HG03159 (cell line): Measurements from ENCODE around the gene CTR9.

Experiments used
- ATAC-seq: cut with Tn5 transposase; IDR thresholded peaks from one replicate; pipeline ENCODE4 v1.9.1; 2021; ENCODE audit warnings: mild to moderate bottlenecking, moderate library complexity; ENCODE audit not compliant: unreplicated experiment

CTR9 gene

GRCh38 chr11:10779086-10779485, 28.0 kb downstream of the CTR9 start:
- ATAC-seq: no peak

GRCh38 chr11:10780040-10780439, 29.0 kb downstream of the CTR9 start:
- no peak for ATAC-seq

- ATAC-seq: no peak
Observed at GRCh38 chr11:10784232-10785145, 33.4 kb downstream of the CTR9 start.

- no peak for ATAC-seq
Observed at GRCh38 chr11:10785146-10785474, 34.1 kb downstream of the CTR9 start.

GRCh38 chr11:10786451-10786850, 35.4 kb downstream of the CTR9 start:
- no peak for ATAC-seq

- ATAC-seq: peak; percentile 86
Observed at GRCh38 chr11:10792385-10793068, 41.5 kb downstream of the CTR9 start.

GRCh38 chr11:10793470-10794255, 42.6 kb downstream of the CTR9 start:
- ATAC-seq: no peak

GRCh38 chr11:10796191-10796590, 45.1 kb downstream of the CTR9 start:
- ATAC-seq: no peak

- no peak for ATAC-seq
Observed at GRCh38 chr11:10797001-10797400, 46.0 kb downstream of the CTR9 start.

GRCh38 chr11:10797531-10797930, 46.5 kb downstream of the CTR9 start:
- ATAC-seq: no peak

GRCh38 chr11:10798330-10798928, 47.4 kb downstream of the CTR9 start:
- no peak for ATAC-seq

GRCh38 chr11:10800292-10800691, 49.2 kb downstream of the CTR9 start:
- ATAC-seq: no peak

- no peak for ATAC-seq
Observed at GRCh38 chr11:10803676-10804075, 52.6 kb downstream of the CTR9 start.

- ATAC-seq: no peak
Observed at GRCh38 chr11:10805741-10806140, 54.7 kb downstream of the CTR9 start.

- ATAC-seq: no peak
Observed at GRCh38 chr11:10806206-10806605, 55.2 kb downstream of the CTR9 start.

- ATAC-seq: peak; percentile 8
Observed at GRCh38 chr11:10807493-10808234, 56.6 kb downstream of the CTR9 start.

GRCh38 chr11:10808235-10808552, 57.1 kb downstream of the CTR9 start:
- peak; percentile 2 for ATAC-seq

GRCh38 chr11:10808553-10809372, 57.7 kb downstream of the CTR9 start, which contains the start of gene EIF4G2:
TSS of gene EIF4G2 (minus strand) at chr11:10808926.
- ATAC-seq: peak; percentile 90

GRCh38 chr11:10809373-10810160, 58.5 kb downstream of the CTR9 start:
- peak; percentile 17 for ATAC-seq
